Neutrophil (primary cell): ENCODE measurements around the gene PRKCH.
A peak's percentile ranks its signal among the peaks of the same experiment; 100 is the strongest.

Source experiments
- H3K27ac ChIP-seq: fragments of 200-600 bp; sonication (generic); 2 replicates; pipeline ENCODE4 v1.5.1; 2016; ENCODE audit warnings: mild to moderate bottlenecking, moderate library complexity
- H3K27me3 ChIP-seq: fragments of 200-600 bp; sonication (generic); 2 replicates; pipeline ENCODE4 v1.6.0; 2016; ENCODE audit warnings: mild to moderate bottlenecking
- H3K36me3 ChIP-seq: fragments of 200-600 bp; sonication (generic); 2 replicates; pipeline ENCODE4 v1.5.1; 2017
- H3K4me1 ChIP-seq, 2 experiments: fragments of 200-600 bp in 1 of 2; sonication (generic) in 1 of 2; 1 replicate in 1 of 2; 2 replicates in 1 of 2; pipeline versions ENCODE4 v1.5.1 to v1.6.1; 2013 to 2016; ENCODE audit warnings: low read depth in 1 of 2, low read length in 1 of 2, mild to moderate bottlenecking in 1 of 2, moderate library complexity in 1 of 2; ENCODE audit not compliant: control insufficient read depth in 1 of 2, insufficient read depth in 1 of 2
- H3K4me3 ChIP-seq, 2 experiments: fragments of 200-600 bp in 1 of 2; sonication (generic) in 1 of 2; 1 replicate in 1 of 2; 2 replicates in 1 of 2; pipeline ENCODE4 v1.5.1; 2013 to 2016; ENCODE audit warnings: low read depth in 1 of 2, low read length in 1 of 2, mild to moderate bottlenecking in 1 of 2, moderate library complexity in 1 of 2
- H3K9me3 ChIP-seq: fragments of 200-600 bp; sonication (generic); 2 replicates; pipeline ENCODE4 v1.5.1; 2016
- CTCF ChIP-seq: fragments of 200-600 bp; sonication (generic); IDR thresholded peaks from 2 replicates; pipeline ENCODE4 v1.5.1; 2016; ENCODE audit warnings: antibody characterized with exemption

PRKCH gene

DNA sequence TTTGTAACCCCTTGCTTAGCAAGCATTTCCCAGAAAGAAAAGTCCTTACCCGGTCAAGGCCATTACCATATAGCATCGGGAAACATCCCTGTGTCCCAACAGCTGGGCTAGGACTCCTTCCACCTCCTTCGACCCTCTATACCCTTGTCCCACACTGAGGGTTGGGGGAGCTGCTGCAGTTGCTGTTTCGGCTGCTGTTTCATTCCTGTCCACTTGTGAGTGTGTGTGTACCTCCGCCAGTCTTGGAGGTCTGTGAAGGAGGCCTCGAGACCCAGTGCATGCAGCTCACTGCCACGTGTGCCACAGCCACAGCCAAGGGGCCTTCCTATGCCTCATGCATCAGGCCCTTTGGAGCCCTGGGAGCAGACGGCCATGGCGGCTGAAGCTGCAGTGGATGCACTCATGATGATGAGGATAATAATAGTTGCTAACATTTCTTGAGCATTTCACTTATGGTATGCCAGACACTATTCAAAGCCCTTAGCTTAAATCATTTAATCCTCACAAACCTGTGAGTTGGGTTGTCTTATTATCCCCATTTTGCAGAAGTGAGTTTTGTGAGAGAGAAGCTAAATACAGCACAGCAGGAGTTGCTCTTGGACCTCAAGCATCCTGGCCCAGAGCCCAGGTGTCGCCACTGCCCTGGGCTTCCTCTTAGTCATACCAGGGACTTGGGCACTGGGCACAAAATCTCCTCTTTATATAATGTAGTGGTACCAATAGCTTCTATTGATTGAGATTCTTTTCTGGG lies 156.5 kb downstream of the PRKCH start:
- H3K9me3 ChIP-seq: no peaks in the 10 kb centered on the region
- peak overlapping the region; percentile 50 to 55 for H3K4me3 ChIP-seq
- peaks cover 81 to 86% of the 10 kb centered on the region in 2 experiments for H3K4me1 ChIP-seq
- H3K27me3 ChIP-seq: no peaks in the 10 kb centered on the region
- no peaks in the 10 kb centered on the region for H3K36me3 ChIP-seq
- peak overlapping the region; percentile 100 for H3K27ac ChIP-seq
- TF ChIP-seq CTCF: no peak

DNA sequence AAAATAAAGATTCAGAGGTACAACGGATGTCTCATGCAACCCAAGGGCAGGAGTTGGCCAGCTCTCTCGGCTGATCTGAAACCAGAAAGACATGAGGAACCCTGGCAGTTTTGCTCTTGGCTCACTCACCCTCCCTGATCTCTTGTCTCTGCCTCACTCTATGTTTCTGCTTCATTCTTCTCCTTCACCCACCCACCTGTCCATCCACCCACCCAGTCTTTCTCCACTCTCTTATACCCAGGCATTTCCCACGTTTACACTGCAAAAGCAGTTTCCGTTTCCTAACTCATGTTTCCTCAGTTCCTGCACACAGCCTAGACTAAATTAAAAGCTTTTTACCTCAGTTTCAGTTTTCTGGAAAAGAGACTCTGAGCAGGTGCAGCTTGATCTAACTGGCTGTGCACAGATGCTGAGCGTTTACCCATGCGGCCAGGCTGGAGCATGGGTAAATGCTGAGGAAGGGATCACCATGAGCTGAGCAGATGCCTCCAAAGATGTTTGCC lies 157.6 kb downstream of the PRKCH start:
- Histone ChIP-seq H3K27me3 (no peaks in the 10 kb centered on the region), H3K27ac (peak overlapping the region; percentile 100), H3K36me3 (no peaks in the 10 kb centered on the region), H3K9me3 (no peaks in the 10 kb centered on the region), H3K4me1 (peaks cover 70 to 81% of the 10 kb centered on the region in 2 experiments), H3K4me3 (peak overlapping the region; percentile 50 to 55)
- TF ChIP-seq CTCF: no peak

GRCh38 chr14:61479746-61480502 lies 158.5 kb downstream of the PRKCH start:
- Histone ChIP-seq H3K4me3 (peak overlapping the region in 1 of 2 experiments; percentile 50), H3K9me3 (no peaks in the 10 kb centered on the region), H3K36me3 (no peaks in the 10 kb centered on the region), H3K27me3 (no peaks in the 10 kb centered on the region), H3K27ac (peak overlapping the region; percentile 100), H3K4me1 (peaks cover 60 to 82% of the 10 kb centered on the region in 2 experiments)
- TF ChIP-seq CTCF: no peak

DNA sequence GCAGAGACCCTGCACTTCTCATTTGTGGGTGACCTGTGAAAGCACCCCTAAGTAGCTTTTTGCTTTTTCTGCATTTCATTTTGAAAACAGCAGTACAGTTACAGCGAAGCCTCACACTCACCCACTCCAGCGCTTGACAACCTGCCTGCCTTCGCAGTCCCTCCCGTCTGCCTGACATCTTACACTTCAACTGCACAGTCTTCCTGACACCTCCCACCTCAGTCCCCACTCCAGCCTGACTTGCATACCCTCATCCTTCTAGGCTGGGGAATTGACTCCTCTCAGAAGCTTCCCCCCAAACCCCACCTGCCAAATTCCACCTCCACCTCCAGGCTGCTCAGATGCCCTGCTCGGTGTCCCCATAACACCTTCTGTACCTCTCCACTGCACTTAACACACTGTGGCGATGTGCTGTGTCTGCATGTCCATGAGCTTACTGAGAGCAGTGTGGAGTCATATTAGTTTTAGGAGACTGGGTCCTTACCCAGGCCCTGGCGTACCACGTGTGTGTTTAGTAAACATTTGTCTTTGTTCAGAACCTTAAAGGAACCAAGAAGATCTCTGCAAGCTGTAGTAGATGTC lies 159.4 kb downstream of the PRKCH start:
- H3K27ac ChIP-seq: peak overlapping the region; percentile 100
- no peak overlapping the region for H3K4me3 ChIP-seq
- H3K36me3 ChIP-seq: no peaks in the 10 kb centered on the region
- no peaks in the 10 kb centered on the region for H3K27me3 ChIP-seq
- H3K4me1 ChIP-seq: peaks cover 52 to 74% of the 10 kb centered on the region in 2 experiments
- no peak for TF ChIP-seq CTCF
- H3K9me3 ChIP-seq: no peaks in the 10 kb centered on the region

DNA sequence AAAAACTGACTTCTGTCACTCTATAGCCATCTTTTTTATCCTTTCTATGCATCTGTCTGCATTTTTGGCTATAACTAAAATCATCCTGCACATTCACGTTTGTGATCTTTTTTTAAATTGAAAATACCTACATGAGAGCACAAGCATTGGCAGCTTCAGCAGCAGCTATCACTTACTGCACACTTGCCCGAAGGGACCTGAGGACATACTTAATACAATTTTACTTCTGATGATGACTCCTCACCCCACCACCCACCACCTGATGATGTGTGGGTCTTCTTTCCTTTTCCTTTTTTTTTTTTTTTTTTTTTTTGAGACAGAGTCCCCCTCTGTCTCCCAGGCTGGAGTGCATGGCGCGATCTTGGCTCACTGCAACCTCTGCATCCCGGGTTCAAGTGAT lies 160.3 kb downstream of the PRKCH start:
- Histone ChIP-seq H3K4me1 (peaks cover 43 to 65% of the 10 kb centered on the region in 2 experiments), H3K27me3 (no peaks in the 10 kb centered on the region), H3K4me3 (no peak overlapping the region), H3K36me3 (no peaks in the 10 kb centered on the region), H3K9me3 (no peaks in the 10 kb centered on the region), H3K27ac (peak overlapping the region; percentile 100)
- TF ChIP-seq CTCF: no peak
